Measurements from ENCODE around the gene GNS. TPM values are rescaled to one million over a fixed set of nuclear protein-coding genes. Genes with fewer than 3 reads are reported as not detected.

The GNS gene
- total RNA-seq, 1 experiment from 2014 or later = 26.0 TPM

DNA sequence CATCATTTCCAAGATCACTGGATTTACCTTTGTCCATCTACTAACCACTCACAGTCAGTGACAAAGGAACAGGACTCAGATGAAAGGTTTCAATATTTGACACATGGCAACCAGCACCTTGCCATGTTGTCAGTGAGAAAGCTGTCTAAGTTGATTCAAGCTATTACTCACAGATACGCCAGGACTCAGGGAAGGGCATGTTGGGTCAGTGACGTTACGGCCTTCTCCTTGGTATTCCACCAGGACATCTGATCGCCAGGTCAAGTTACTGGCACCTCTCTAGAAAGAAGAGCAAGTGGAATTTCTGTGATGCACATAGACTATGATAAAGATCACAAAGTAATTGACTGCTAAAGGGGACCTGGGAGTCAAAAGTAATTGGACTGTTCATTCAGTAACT, 36.4 kb downstream of the GNS start:
- TF ChIP-seq CTCF (conservative IDR thresholded peaks at IDR 0.05) = no peak
- Histone ChIP-seq H2BK15ac (ENCODE audit: low read depth, low read length) (no peak overlapping the region), H3K4ac (ENCODE audit: low read depth, low read length) (no peak overlapping the region), H3K18ac (ENCODE audit: insufficient read length, low read depth, low read length) (no peak overlapping the region), H2AK5ac (ENCODE audit: insufficient read length, low read length) (no peak overlapping the region), H4K8ac (replicated peaks; ENCODE audit: insufficient read length, low read depth, low read length) (no peak overlapping the region), H3K9me3 (ENCODE audit: control insufficient read depth, low read depth, low read length) (no peaks in the 10 kb centered on the region), H2BK20ac (ENCODE audit: low read depth, low read length, poor library complexity, severe bottlenecking) (no peak overlapping the region), H2AFZ (ENCODE audit: low read length) (no peak overlapping the region), H3K23ac (ENCODE audit: insufficient read length, low read depth, low read length) (no peak overlapping the region), H3K79me1 (ENCODE audit: insufficient read depth, low read depth, low read length, poor library complexity, severe bottlenecking) (no peaks in the 10 kb centered on the region), H4K5ac (ENCODE audit: insufficient read length, low read depth, low read length) (no peak overlapping the region), H3K27ac (ENCODE audit: insufficient read length, low read depth, low read length) (no peak overlapping the region), H4K20me1 (ENCODE audit: control insufficient read depth, insufficient read depth, insufficient read length) (no peaks in the 10 kb centered on the region), H2BK5ac (ENCODE audit: insufficient read length, low read length) (no peak overlapping the region), H3K4me2 (ENCODE audit: insufficient read depth, insufficient read length, low read length) (no peak overlapping the region), H2BK120ac (ENCODE audit: low read depth, low read length, poor library complexity, severe bottlenecking) (no peak overlapping the region), H3T11ph (ENCODE audit: low read length) (no peak overlapping the region), H3K4me1 (ENCODE audit: insufficient read depth, low read length) (no peaks in the 10 kb centered on the region), H3K9ac (ENCODE audit: extremely low read depth, insufficient read length, low read length) (no peak overlapping the region), H2BK12ac (ENCODE audit: insufficient read length, low read depth, low read length) (no peak overlapping the region), H3K14ac (ENCODE audit: insufficient read depth, low read length) (no peak overlapping the region), H3K27me3 (ENCODE audit: insufficient read depth, low read length) (no peaks in the 10 kb centered on the region), H3K56ac (ENCODE audit: insufficient read length, low read depth, low read length) (no peak overlapping the region), H3K23me2 (ENCODE audit: insufficient read length, low read depth, low read length, poor library complexity, severe bottlenecking) (no peaks in the 10 kb centered on the region), H3K79me2 (ENCODE audit: insufficient read depth, low read length) (no peaks in the 10 kb centered on the region), H4K91ac (ENCODE audit: insufficient read length, low read depth, low read length) (no peak overlapping the region)
- no peak for DNase-seq
- WGBS (ENCODE audit: extremely low coverage, insufficient read length, low lambda C conversion rate) = no CpG with 5 or more reads among the region's 4 CpGs
- Mint-ChIP-seq H3K36me3 (ENCODE audit: insufficient read depth in 1 of 3, low read depth in 3 of 3) (peaks cover 2 to 44% (median 21%) of the 10 kb centered on the region in 3 experiments; a peak in 6 of 7 replicates), H3K27me3 (ENCODE audit: low read depth) (no peaks in the 10 kb centered on the region), H3K27ac (no peak overlapping the region), H3K4me3 (no peak overlapping the region), H3K9me3 (no peaks in the 10 kb centered on the region), H3K4me1 (no peaks in the 10 kb centered on the region)
